NCI-H1417 treated with DMSO at 0.1 percent for 48 hours (cell line): Measurements from ENCODE around the gene STN1.
"Not testable (repeated sequence)": the region's sequence is repeated elsewhere in the genome, so short reads cannot be mapped to it uniquely, and the experiment has no call there.

ENCODE experiments used
- DNase-seq: peaks from one replicate; lab custom pipeline; 2025; lab: John Stamatoyannopoulos, UW

Gene STN1

GRCh38 chr10:103861505-103861904, 56.5 kb downstream of the STN1 start:
- DNase-seq = no peak

- no peak for DNase-seq
These were observed 58.6 kb downstream of the STN1 start for GRCh38 chr10:103859161-103860086.

GRCh38 chr10:103858360-103858759, 59.6 kb downstream of the STN1 start:
- no peak for DNase-seq

- no peak for DNase-seq
These were observed 61.2 kb downstream of the STN1 start for GRCh38 chr10:103856797-103857170.

- DNase-seq = no peak
These were observed 61.9 kb downstream of the STN1 start for GRCh38 chr10:103855852-103856796.

GRCh38 chr10:103855424-103855823, 62.6 kb downstream of the STN1 start, which contains the start of gene SH3PXD2A:
SH3PXD2A (minus strand) TSS chr10:103855576; CDS start chr10:103855266, 310 bp downstream.
- DNase-seq = no peak

- no peak for DNase-seq
These were observed 63.1 kb downstream of the STN1 start for GRCh38 chr10:103854686-103855391.

- no peak for DNase-seq
These were observed 63.7 kb downstream of the STN1 start for GRCh38 chr10:103854265-103854685.

GRCh38 chr10:103853428-103854264, 64.3 kb downstream of the STN1 start:
- no peak for DNase-seq

GRCh38 chr10:103852856-103853255, 65.1 kb downstream of the STN1 start:
- DNase-seq = no peak

GRCh38 chr10:103852189-103852711, 65.7 kb downstream of the STN1 start:
- DNase-seq = no peak

- DNase-seq = no peak
These were observed 66.7 kb downstream of the STN1 start for GRCh38 chr10:103851261-103851660.

- DNase-seq = no peak
These were observed 67.5 kb downstream of the STN1 start for GRCh38 chr10:103850572-103850895.

GRCh38 chr10:103849880-103850571, 68.0 kb downstream of the STN1 start:
- no peak for DNase-seq

- DNase-seq = no peak
These were observed 68.6 kb downstream of the STN1 start for GRCh38 chr10:103849212-103849877.

GRCh38 chr10:103847909-103848468, 70.0 kb downstream of the STN1 start:
- DNase-seq = no peak

- DNase-seq = no peak
These were observed 70.6 kb downstream of the STN1 start for GRCh38 chr10:103847346-103847745.

GRCh38 chr10:103845972-103846371, 72.0 kb downstream of the STN1 start:
- DNase-seq = no peak

GRCh38 chr10:103845346-103845745, 72.6 kb downstream of the STN1 start:
- DNase-seq = not testable (repeated sequence)
